IMR-90 (cell line): ENCODE measurements around the gene NLGN1. TPM values are rescaled to one million over a fixed set of nuclear protein-coding genes. Genes with fewer than 3 reads are reported as not detected.

Experiments used
- ATAC-seq: fragments of 200-7000 bp; cut with Tn5 transposase; 2 replicates; pipeline ENCODE4 v1.9.1; 2020; ENCODE audit warnings: low read depth, mild to moderate bottlenecking, moderate library complexity
- BruUV-seq: library from RNA; stranded (reverse); fragments of 400-500 nt; replicated peaks from 2 replicates; lab custom pipeline; 2021; lab: Mats Ljungman, UMichigan
- CTCF ChIA-PET: fragments of 300-600 bp; formaldehyde crosslinking; extraction: SDS; loops from one replicate; lab custom pipeline; 2021; ENCODE audit warnings: antibody characterized with exemption; lab: Yijun Ruan, JAX
- POLR2A ChIA-PET: fragments of 300-600 bp; sonication (Branson Sonifier 250); formaldehyde crosslinking; loops from one replicate; lab custom pipeline; 2022; ENCODE audit warnings: antibody characterized with exemption; ENCODE audit not compliant: unreplicated experiment; lab: Charles Lee
- DNase-seq: peaks from one replicate; pipeline ENCODE4 v3.0.0; 2013
- H2AFZ ChIP-seq: replicated peaks from 2 replicates; pipeline ENCODE3; 2013; ENCODE audit warnings: low read length, mild to moderate bottlenecking; ENCODE audit not compliant: poor library complexity
- H2AK5ac ChIP-seq: 2 replicates; pipeline ENCODE4 v1.6.1; 2013; ENCODE audit warnings: low read depth, low read length, inconsistent platforms
- H2AK9ac ChIP-seq: replicated peaks from 2 replicates; pipeline ENCODE3; 2013; ENCODE audit warnings: mild to moderate bottlenecking, low read depth, low read length, moderate library complexity; ENCODE audit not compliant: poor library complexity
- H2BK120ac ChIP-seq: 2 replicates; pipeline ENCODE4 v1.6.1; 2013; ENCODE audit warnings: low read depth, low read length, inconsistent platforms
- H2BK15ac ChIP-seq: 3 replicates; pipeline ENCODE4 v1.6.1; 2013; ENCODE audit warnings: low read depth, low read length, inconsistent platforms
- H2BK20ac ChIP-seq: 2 replicates; pipeline ENCODE4 v1.6.1; 2013; ENCODE audit warnings: low read depth, mild to moderate bottlenecking, inconsistent platforms, low read length, moderate library complexity
- H2BK5ac ChIP-seq: 2 replicates; pipeline ENCODE4 v1.6.1; 2013; ENCODE audit warnings: mild to moderate bottlenecking, low read depth, low read length, inconsistent platforms; ENCODE audit not compliant: poor library complexity, severe bottlenecking
- H3K14ac ChIP-seq: replicated peaks from 2 replicates; pipeline ENCODE4 v1.6.1; 2013; ENCODE audit warnings: low read depth, low read length, inconsistent platforms
- H3K18ac ChIP-seq: 2 replicates; pipeline ENCODE4 v1.6.1; 2013; ENCODE audit warnings: low read depth, low read length, control low read depth
- H3K23ac ChIP-seq: 2 replicates; pipeline ENCODE4 v1.6.1; 2013; ENCODE audit warnings: low read depth, low read length, inconsistent platforms
- H3K27ac ChIP-seq: 2 replicates; pipeline ENCODE4 v1.5.1; 2013; ENCODE audit warnings: mild to moderate bottlenecking, control low read depth, low read length; ENCODE audit not compliant: insufficient read depth
- H3K27me3 ChIP-seq: 2 replicates; pipeline ENCODE4 v1.6.1; 2013; ENCODE audit warnings: low read length; ENCODE audit not compliant: control insufficient read depth, insufficient read depth
- H3K36me3 ChIP-seq: 2 replicates; pipeline ENCODE4 v1.6.1; 2013; ENCODE audit warnings: low read length, mixed read lengths; ENCODE audit not compliant: control insufficient read depth, insufficient read depth
- H3K4ac ChIP-seq: 2 replicates; pipeline ENCODE4 v1.6.1; 2013; ENCODE audit warnings: low read depth, low read length, inconsistent platforms
- H3K4me1 ChIP-seq: 2 replicates; pipeline ENCODE4 v1.6.1; 2013; ENCODE audit warnings: low read length, mixed read lengths; ENCODE audit not compliant: control insufficient read depth, insufficient read depth
- H3K4me2 ChIP-seq: 2 replicates; pipeline ENCODE4 v1.6.1; 2013; ENCODE audit warnings: low read depth, mild to moderate bottlenecking, control low read depth, low read length, moderate library complexity
- H3K4me3 ChIP-seq: 2 replicates; pipeline ENCODE4 v1.5.1; 2013; ENCODE audit warnings: low read depth, mild to moderate bottlenecking, control low read depth, low read length, moderate library complexity; ENCODE audit not compliant: insufficient read depth
- H3K56ac ChIP-seq: 2 replicates; pipeline ENCODE4 v1.6.1; 2013; ENCODE audit warnings: low read length, inconsistent platforms; ENCODE audit not compliant: insufficient read depth; ENCODE audit errors: extremely low read depth
- H3K79me1 ChIP-seq, 2 experiments: 2 replicates each; pipeline ENCODE4 v1.6.1; 2013; ENCODE audit warnings: low read length in 2 of 2, inconsistent platforms in 1 of 2, low read depth in 1 of 2
- H3K9ac ChIP-seq: 2 replicates; pipeline ENCODE4 v1.6.1; 2013; ENCODE audit warnings: low read depth, low read length, control low read depth
- H3K9me1 ChIP-seq: 2 replicates; pipeline ENCODE4 v1.6.1; 2013; ENCODE audit warnings: low read length, inconsistent platforms; ENCODE audit not compliant: insufficient read depth
- H3K9me3 ChIP-seq: 2 replicates; pipeline ENCODE4 v1.6.1; 2013; ENCODE audit warnings: low read length; ENCODE audit not compliant: control insufficient read depth, insufficient read depth
- H4K20me1 ChIP-seq: 2 replicates; pipeline ENCODE4 v1.6.1; 2013; ENCODE audit warnings: low read length, inconsistent platforms; ENCODE audit not compliant: insufficient read depth
- H4K5ac ChIP-seq: 2 replicates; pipeline ENCODE4 v1.6.1; 2013; ENCODE audit warnings: mild to moderate bottlenecking, low read depth, low read length, control low read depth
- H4K8ac ChIP-seq, 2 experiments: 2 replicates each; pipeline ENCODE4 v1.6.1; 2013; ENCODE audit warnings: low read depth in 2 of 2, low read length in 2 of 2, control low read depth in 1 of 2, inconsistent platforms in 1 of 2
- H4K91ac ChIP-seq: 2 replicates; pipeline ENCODE4 v1.6.1; 2013; ENCODE audit warnings: low read depth, low read length, inconsistent platforms; ENCODE audit not compliant: insufficient read depth
- CHD1 ChIP-seq: IDR thresholded peaks from 2 replicates; pipeline ENCODE4 v1.6.1; 2012; ENCODE audit warnings: low read depth, low read length, improper control_type of control experiment
- FOS ChIP-seq: fragments of 150-350 bp; IDR thresholded peaks from 2 replicates; pipeline ENCODE4 v1.6.1; 2016; ENCODE audit warnings: low read depth, low read length
- MAFK ChIP-seq: IDR thresholded peaks from 2 replicates; pipeline ENCODE4 v1.6.1; 2012; ENCODE audit warnings: low read depth, low read length, improper control_type of control experiment
- MXI1 ChIP-seq: IDR thresholded peaks from 2 replicates; pipeline ENCODE4 v1.6.1; 2012; ENCODE audit warnings: low read depth, mild to moderate bottlenecking, low read length, moderate library complexity, borderline replicate concordance
- NFE2L2 ChIP-seq: fragments of 150-350 bp; IDR thresholded peaks from 2 replicates; pipeline ENCODE4 v1.6.1; 2016; ENCODE audit warnings: low read depth, mild to moderate bottlenecking, low read length
- POLR2A ChIP-seq: IDR thresholded peaks from 2 replicates; pipeline ENCODE4 v1.6.1; 2012; ENCODE audit warnings: mild to moderate bottlenecking, low read depth, low read length
- RCOR1 ChIP-seq: IDR thresholded peaks from 2 replicates; pipeline ENCODE4 v1.6.1; 2012; ENCODE audit warnings: mild to moderate bottlenecking, low read length, improper control_type of control experiment; ENCODE audit not compliant: insufficient replicate concordance
- RFX5 ChIP-seq: IDR thresholded peaks from 2 replicates; pipeline ENCODE4 v1.8.0; 2012; ENCODE audit warnings: low read depth, mild to moderate bottlenecking, low read length, moderate library complexity
- SMC3 ChIP-seq: fragments of 150-350 bp; IDR thresholded peaks from 2 replicates; pipeline ENCODE4 v1.6.1; 2016; ENCODE audit warnings: low read depth, mild to moderate bottlenecking, antibody characterized with exemption, low read length, moderate library complexity
- dilution Hi-C: fragments of 300-500 bp; cut with HindIII; formaldehyde crosslinking; loops from one replicate; pipeline ENCODE4 v1.14.3; 2018; ENCODE audit warnings: low sequenced_read_pairs; ENCODE audit not compliant: unreplicated experiment
- in situ Hi-C: fragments of 300-500 bp; cut with MboI; formaldehyde crosslinking; loops from 3 replicates; pipeline ENCODE4 v1.14.3; 2019; ENCODE audit warnings: low sequenced_read_pairs, inconsistent platforms, mixed read lengths
- intact Hi-C: fragments of 100-400 bp; cut with micrococcal nuclease; formaldehyde crosslinking; loops from 2 replicates; pipeline ENCODE4 v1.10.0; 2022
- polyA plus RNA-seq, 3 experiments: library from polyadenylated mRNA; depleted of rRNA; stranded (reverse); fragments of >200 nt; gene quantifications; 2 replicates each; pipeline ENCODE4 v1.2.3, GENCODE V29; 2012; ENCODE audit warnings: low replicate concordance in 1 of 3
- total RNA-seq: library from RNA; depleted of rRNA; stranded (reverse); fragments of >200 nt; gene quantifications from 2 replicates; pipeline ENCODE4 v1.2.3, GENCODE V29; 2012

NLGN1 gene
- total and polyA plus RNA-seq, 2 of the 4 experiments (the other 2 are of a cell fraction) = 1.8 to 12.5 TPM

DNA sequence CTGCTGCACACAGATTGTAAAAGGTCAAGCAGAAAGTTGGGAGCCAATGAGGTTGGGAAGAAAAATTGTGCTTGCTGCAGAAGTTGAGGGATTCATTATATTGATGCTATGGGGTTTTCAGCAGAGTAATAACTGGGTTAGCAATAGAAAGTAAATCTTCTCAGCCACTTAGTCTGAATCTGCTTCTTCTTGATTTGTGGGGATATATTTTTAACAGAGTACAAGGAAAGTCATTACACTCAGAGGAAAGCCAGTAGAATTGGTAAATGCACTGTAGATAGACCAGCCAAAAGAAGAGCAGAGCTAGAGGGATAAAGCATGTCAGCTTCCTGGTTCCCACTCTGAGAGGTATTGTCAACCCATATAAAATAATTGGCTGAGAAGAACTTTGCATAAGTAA is 663.6 kb downstream of the NLGN1 start:
- POLR2A ChIA-PET = no interaction called here
- H3K4ac ChIP-seq = no peak overlapping the region
- H3K4me1 ChIP-seq = no peaks in the 10 kb centered on the region
- no peak overlapping the region for H3K4me2 ChIP-seq
- no peak overlapping the region for H2BK20ac ChIP-seq
- H3K9me1 ChIP-seq = no peaks in the 10 kb centered on the region
- intact Hi-C loops (no loop called here), dilution Hi-C loops (no loop called here), in situ Hi-C loops (no loop called here)
- H2AK5ac ChIP-seq = no peak overlapping the region
- H3K36me3 ChIP-seq = no peaks in the 10 kb centered on the region
- no peak overlapping the region for H3K4me3 ChIP-seq
- no peak overlapping the region for H4K91ac ChIP-seq
- TF ChIP-seq RFX5 (no peak), FOS (no peak), POLR2A (no peak), NFE2L2 (no peak), RCOR1 (no peak), MAFK (no peak), CHD1 (no peak), MXI1 (no peak), SMC3 (no peak)
- CTCF ChIA-PET = interaction anchor here (0.6 kb wide), 2 partner anchors 22 to 328 kb away, joined by 3 to 4 read pairs; no protein-coding TSS in a partner anchor
- ATAC-seq = no peak
- H3K56ac ChIP-seq = no peak overlapping the region
- H2AK9ac ChIP-seq = no peak overlapping the region
- no peak overlapping the region for H4K8ac ChIP-seq
- H2BK15ac ChIP-seq = no peak overlapping the region
- H2BK120ac ChIP-seq = no peak overlapping the region
- H4K20me1 ChIP-seq = no peaks in the 10 kb centered on the region
- H3K27me3 ChIP-seq = no peaks in the 10 kb centered on the region
- no peak overlapping the region for H4K5ac ChIP-seq
- no peak overlapping the region for H3K18ac ChIP-seq
- no peak overlapping the region for H3K14ac ChIP-seq
- no peaks in the 10 kb centered on the region for H3K79me1 ChIP-seq
- no peak overlapping the region for H2BK5ac ChIP-seq
- no peak overlapping the region for H2AFZ ChIP-seq
- H3K23ac ChIP-seq = no peak overlapping the region
- H3K9me3 ChIP-seq = 0 out of 2 replicates have a peak, but pooled peaks cover 2% of the 10 kb centered on the region
- H3K9ac ChIP-seq = no peak overlapping the region
- DNase-seq = no peak
- BruUV-seq = no TSS peak
- no peak overlapping the region for H3K27ac ChIP-seq
